Stimulated activated CD4-positive, alpha-beta T cell treated with anti-CD3 and anti-CD28 coated beads, Interleukin-4, amount 100 ng/mL, for 24 hours (primary cell): Measurements from ENCODE around the gene PCBD1.
"Not testable (repeated sequence)": the region's sequence is repeated elsewhere in the genome, so short reads cannot be mapped to it uniquely, and the experiment has no call there.

Experiments
- DNase-seq: peaks from one replicate; pipeline ENCODE4 v3.0.0-alpha.2; 2020

Gene PCBD1

DNA sequence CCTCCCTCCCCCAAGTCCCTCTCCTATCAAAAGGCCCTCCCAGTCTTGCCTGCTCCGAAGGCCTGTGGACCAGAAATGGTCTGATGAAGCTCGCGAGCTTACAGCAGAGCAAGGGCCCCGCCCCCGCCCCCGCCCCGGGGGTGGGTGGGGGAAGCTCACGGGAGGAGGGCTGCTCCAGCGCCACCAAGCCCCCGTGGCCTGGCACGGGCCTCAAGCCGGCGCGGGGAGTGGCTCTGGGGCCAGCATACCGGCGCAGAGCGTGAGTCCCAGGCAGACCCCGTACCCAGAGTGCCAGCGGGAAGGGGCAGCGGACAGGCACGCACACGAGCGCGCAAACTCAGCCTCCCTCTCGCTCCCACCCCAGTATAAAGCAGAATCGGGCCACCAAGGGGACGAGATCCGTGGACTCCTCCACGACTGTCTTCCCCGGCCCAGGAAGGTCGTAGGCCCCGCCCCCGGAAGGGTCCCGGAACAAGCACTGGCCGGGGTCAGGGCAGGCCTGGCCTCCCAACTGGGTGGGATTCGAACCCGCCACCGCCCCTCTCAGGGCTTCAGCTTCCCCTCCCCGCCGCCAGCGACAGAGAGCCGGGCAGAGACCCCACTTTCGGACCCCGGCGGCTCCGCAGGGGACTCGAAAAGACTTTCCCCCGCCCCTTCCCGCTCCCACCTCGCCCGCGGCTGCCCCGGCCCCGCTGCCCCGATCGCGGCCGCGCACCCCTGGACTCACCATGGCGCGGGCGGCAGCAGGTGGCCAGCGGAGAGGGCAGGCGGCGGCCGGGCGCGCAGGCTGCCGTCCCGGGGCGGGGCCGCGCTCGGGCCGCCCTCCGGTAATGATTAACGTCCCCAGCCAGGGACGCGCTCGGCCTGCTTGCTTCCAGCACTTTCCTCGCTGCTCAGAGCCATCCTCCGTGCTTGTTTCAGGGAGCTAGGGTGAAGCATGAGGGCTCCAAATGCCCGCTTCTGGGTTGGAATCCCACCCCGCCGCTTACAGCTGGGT, at the start of gene PCBD1:
Gene PCBD1, minus strand, starts transcription at position 762 of the 997 bp plus-strand sequence. Its CDS starts 32 bp downstream, at position 730.
- peak; percentile 60 for DNase-seq

DNA sequence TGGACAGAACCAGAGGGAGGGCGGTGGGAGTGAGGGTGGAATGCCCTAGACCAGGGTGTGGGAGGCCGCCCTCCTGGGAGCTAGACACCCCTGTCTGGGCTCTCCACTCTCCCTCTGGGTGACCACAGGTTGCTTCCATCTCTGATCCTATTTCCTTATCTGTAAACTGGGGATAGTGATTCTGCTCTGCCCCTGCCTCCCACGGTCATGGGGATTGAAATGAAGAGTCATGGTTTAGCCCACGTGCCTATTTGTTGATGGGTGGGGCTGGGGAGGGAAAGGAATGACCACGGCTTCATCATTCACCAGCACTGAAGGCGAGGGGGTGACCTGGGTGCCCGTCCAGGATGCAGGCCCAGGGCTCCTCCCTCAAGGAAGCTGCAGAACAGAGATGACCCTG, 49.3 kb upstream of the PCBD1 start:
- DNase-seq: no peak

DNA sequence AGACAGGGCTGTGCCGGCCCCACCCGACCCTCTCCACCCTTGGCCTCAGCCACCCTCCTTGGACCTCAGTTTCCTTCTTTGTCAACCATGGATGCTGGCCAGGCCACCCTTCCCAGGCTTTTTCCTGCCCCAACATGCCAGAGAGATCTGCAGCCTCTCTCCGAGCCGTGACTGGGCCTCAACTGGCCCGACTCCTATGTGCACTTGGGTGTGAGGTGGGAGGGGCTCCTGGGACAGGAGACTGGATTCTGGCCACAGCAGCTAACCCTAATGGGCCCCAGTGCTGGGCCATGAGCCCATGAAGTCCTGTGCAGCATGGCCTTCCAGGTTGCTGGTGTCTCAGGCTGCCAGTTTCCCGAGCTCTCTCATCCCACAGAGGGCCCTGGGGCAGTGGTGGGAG, 47.7 kb upstream of the PCBD1 start:
- DNase-seq: no peak

DNA sequence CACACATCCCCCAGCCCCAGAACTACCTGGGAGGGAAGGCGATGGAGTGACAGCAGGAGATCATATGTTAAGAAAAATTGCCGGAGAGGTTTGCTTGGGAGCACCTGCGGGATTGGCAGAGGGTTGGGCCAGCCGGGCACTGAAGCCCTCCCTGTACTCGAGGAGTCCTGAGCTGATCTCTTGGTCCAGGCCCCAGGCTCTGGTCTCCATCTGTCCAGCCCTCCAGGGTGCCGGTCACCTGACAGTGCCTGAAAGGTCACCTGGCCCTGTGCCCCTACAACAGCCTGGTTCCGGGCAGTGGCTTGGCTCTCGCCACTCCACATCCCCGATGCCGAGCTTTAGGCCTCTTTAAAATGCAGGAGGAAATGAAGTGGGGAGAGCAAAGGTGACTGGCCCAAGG, 47.3 kb upstream of the PCBD1 start:
- no peak for DNase-seq

DNA sequence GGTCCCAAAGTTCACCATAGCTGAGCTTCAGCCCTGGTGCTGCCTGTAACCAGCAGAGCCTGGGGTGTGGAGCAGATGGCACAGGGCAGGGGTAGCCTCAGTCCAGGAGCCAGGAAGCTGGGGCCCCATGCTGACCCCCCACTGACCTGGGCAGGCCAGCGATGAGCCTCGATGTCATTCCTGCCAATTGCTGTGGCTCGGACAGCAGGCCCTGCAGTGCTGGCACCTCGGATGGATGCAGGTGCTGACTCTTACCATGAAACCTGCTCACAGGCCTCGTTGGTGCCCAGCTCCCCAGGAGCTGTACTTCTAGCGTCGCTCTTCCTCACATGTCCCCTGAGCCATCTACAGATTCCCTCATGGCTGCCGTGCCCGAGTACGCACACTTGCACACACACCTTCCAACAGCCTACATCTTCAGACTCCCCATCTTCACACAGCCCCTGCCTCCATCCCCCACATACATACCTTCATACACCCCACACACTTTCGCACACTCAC, 46.8 kb upstream of the PCBD1 start:
- DNase-seq: no peak

DNA sequence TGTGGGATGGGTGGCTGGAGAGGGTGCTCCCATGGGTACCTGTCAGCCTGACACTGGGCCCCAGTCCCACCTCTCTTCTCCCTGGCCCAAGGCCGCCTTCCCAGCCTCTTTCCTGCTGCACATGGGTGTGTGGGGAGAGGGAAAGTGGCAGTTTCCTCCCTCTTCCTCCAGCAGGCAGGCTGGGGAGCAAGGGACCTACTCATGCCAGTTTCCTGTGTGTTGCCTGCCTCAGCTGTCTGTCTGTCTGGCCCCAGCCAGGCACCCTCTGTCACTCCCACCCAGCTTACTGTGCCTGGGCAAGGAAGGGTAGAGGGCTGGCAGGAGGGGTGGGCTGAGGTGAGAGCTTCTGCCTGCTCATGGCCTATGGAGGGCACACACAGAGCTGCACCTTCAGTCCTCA, 46.3 kb upstream of the PCBD1 start:
- DNase-seq: no peak

DNA sequence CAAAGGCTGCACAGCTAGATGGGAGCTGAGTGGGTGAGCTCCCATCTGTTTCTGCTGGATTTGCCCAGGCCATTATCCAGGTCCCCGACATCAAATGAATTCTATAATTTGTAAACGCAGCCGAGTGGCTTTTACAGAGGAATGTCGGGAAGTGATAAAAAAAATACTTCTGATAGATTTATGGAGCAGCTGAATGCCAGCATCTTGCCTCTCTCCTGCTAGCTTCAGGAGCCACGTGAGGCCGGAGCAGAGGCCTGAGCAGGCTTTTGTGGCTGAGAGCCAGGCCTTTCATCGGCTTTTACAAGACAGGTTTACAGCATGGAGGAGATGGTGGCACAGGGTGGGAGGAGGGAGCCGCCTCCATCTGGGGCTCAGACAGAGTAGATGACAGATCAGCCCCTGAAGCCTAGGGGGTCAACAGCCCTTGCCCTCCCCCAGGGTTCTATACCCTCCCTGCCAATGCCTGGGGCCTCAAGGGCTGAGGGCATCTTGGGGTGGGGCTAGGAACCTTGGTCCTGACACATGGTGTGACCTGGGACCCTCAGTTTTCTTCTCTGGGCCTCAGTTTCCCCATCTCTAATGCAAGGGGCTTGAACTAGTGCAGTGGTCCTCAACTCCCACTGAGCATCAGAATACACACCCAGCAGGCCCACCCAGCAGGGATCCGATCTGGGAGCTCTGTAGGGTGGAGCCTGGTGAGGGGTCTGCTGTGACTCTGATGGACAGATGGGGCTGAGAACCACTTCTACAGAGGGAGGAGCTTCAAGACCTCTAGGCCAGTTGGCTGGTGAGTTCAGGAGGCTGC, 44.2 kb upstream of the PCBD1 start:
- no peak for DNase-seq

DNA sequence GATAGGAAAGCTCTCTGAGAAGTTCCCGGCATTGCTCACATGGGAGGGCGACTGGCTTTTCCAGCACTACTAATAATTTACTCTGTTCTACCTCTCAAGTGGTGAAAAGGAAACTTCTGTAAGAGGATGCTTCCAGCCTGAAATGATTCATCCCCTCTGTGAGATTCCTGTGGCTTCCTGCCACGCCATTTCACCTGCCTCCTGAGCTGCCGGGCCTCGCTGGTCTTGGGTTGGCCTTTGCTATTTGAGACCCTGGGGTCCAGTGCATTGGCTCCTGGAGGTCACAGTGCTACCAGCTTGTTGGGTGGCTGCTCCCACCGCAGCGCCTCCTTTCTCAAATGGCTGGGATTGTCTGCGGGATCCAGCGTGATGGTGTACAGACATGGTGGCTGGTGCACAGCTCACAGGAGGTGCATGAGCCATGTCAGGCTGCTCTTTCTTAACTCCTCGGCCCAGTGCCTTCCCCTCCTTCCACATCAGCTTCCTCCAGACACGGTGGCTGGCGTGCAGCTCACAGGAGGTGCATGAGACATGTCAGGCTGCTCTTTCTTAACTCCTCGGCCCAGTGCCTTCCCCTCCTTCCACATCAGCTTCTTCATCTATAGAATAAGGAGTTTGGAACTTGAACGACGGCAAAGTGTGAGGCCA, 42.9 kb upstream of the PCBD1 start:
- no peak for DNase-seq

DNA sequence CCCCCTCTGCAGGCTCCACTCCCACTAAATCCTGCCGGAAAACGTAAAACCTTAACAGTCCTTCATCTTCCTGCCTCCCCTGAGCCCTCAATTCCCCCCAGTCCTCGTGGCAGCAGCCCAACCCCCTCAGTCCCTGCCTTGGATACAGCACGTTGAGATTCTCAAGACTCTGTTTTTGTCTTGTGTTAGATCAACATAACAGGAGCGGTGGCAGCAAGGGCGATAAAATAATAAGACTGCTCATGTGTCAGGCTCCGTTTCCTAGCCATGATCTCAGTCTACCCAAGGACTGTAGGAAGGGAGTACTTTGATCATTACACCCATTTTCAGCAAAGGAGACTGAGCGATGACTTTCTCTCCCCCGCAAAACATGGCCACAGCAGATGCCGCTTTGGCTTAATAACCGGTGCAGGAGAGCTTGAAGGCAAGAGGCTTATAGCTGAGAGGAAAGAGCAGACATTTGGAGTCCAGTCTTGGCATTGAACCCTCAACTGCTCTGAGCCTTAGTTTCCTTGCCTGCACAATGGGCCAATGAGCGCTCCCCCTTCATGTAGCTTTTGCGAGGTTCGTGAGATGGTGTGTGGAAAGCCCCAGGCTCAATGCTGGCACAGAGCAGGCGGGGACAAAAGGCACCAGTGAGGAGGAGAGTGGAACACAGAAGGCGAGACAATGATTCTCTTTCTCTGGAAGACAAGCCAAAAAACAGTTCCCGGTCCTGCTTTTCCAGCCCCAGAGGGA, 42.1 kb upstream of the PCBD1 start:
- no peak for DNase-seq

DNA sequence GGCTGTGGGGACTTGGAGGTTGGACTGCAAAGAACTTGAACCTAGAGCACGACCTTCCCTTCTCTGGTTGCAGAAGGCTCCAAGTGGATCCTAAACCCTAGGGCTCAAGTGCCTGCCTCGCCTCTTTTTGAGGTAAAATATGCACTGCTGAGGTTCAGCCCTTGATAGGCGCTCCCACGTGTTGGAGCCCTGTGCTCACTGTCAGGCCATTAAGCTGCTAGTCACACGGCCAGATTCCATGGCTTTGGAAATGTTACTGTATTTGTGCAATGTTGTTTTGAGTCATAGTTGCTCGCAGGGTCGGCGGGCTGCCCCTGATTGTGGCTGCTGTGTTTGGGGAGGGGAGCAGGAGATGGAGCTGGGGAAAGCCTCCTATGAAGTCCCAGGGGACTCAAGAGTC, 39.8 kb upstream of the PCBD1 start:
- DNase-seq: no peak

DNA sequence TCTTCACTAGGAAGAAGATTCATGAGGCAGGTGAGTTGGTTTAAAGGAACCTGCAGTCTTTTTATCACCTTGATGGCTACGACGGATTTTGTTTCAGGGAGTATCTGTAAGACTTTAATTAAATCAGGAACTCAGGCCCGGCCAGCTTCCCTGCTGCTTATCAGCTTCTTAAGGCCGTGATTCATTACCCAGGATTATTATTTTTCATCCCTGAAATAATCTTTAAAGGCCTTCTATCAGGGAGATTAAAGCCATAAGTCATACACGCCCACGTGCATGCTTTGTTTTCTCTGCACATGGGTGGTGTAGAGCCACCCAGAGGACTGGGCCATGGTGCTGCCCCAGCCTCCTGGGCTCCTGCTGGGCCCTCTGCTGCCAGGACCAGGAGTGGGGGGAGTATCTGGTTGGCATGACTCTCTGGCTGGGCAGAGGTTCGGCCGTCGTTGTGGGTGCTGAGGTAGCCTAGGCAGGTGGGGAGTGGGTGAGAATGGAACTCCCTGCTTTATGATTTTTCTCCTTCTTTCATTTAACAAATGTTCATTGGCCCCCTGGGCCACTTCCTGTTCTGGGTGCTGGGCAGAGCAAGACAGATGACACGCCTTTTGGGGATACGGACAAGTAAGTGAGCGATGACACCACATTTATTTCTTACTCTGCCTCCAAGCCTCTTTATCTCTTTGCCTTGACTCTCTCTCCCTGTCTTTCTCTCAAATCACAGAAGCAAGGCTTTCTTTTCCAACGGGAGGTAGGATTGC, 39.0 kb upstream of the PCBD1 start:
- no peak for DNase-seq

DNA sequence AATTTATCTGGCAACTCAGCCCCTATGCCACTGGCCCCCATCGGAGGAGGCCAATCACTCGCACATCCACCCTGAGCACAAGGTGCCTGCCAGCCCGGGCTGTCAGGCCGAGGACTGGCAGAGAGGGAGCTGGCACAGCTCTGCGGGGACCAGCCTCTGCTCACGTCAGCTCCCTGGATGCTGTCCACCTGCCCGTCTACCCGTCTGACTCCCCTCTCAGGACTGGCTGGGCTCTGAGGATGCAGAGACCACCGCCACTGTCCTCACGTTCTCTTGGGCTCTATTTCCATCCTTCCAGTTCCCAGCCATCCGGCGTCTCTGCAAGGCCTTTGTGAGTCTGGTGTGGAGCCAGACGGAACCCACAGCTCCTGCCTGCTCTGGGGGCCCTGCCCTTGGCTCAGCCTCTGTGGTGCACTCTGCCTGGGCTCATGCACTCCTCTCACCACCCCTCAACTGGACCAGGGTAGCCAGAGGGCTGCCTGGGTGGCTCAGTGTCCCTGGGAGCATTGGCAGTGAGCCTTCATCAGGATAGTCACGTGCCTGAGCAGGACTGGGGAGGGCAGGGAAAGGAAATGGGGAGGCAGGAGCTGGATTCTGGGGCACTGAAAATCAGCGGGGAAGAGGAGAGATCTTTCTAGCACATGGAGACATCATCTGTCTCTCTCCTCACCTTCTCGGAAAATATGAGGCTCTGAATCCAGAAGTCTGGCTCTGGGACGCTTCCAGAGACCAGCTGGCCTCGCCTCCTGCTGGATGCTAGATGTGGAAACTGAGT, 38.0 kb upstream of the PCBD1 start:
- no peak for DNase-seq

DNA sequence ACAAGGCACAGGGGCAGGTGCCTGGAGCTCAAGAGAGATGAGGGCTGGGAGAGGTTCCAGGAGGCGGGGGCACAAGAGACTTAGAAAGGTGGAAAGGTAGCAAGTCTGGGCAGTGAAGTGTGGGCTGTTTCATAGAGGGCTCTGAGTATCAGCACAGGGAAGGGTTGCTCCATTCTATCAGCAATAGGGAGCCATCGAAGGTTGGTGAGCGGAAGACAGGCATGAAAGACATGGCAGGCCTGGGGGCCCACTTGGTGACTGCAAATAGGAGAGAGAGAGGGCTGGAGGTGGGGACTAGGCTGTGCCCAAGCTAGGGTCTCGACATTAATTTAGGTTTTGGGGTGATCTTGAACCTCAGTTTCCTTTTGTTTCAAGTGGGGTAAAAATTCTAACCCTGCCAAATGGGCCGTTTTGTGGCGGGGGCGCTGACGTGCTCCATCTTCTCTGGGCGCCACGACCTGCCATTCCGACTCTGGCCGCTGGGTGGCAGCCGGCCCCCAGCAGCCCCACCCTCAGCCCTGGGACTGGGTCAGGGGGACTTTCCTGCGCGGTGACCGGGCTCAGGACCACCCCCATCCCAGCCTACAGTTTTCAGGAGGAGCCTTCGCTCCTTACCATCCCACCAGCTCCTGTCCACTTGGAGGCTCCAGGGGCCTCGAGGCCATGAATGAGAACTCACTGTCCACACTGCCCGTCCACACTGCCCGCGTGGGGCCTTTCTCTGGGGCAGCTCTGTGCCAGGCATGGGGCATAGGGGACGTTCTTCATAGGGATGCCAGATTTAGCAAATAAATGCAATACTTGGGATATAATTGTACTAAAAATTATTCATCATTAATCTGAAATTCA, 37.2 kb upstream of the PCBD1 start:
- DNase-seq: peak; percentile 59

DNA sequence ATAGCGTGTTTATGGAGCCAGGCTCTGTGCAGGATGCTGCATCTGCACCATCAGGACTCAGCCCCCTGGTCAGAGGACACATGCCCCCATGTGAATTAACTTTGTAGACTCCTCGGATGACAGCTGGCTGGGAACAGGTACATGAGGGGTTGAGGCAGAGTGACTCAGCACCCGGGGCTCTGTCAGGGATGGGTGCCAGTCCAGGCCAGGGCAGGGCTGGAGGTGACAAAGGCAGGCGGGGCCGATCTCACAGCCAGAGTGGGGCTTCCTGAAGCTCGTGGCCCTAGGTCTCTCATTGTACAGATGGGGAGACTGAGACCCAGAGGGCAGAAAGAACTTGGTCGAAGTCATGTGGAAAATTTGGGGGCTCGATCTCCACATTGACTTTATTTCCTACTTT, 35.3 kb upstream of the PCBD1 start:
- DNase-seq: no peak

DNA sequence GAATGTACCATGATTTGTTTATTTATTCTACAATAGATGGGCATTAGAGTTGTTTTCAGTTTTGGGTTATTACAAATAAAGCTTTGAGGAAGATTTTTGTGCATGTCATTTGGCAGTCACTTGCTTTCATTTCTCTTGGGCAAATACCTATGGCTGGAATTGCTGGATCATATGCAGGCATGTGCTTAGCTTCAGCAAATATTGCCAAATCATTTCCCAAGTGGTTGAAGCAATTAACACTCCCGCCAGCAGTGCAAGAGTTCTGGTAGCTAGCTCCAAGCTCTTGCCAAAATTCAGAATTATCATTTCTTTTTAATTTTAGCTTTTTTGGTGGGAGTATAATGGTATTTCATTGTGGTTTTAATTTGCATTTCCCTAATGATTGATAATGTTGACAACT, 32.9 kb upstream of the PCBD1 start:
- DNase-seq: no peak

DNA sequence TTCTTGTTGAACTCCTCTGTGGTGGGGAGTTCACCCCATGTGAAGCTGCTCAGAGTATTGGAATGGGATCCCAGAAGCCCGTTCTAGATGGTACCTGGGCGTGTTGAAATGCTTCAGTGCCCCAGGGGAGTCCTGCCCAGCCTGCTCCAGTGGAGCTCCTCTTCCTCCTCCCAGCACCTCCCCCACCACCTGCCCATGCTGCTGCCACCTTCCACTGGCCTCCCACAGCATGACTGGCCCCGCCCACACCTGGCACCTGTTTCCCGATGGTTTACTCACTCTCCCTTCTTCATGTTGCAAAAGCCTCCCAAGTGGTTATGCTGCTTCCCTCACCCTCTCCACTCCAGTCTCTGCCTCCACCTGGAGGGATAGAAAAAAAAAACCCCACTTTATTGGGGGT, 32.2 kb upstream of the PCBD1 start:
- DNase-seq: no peak

DNA sequence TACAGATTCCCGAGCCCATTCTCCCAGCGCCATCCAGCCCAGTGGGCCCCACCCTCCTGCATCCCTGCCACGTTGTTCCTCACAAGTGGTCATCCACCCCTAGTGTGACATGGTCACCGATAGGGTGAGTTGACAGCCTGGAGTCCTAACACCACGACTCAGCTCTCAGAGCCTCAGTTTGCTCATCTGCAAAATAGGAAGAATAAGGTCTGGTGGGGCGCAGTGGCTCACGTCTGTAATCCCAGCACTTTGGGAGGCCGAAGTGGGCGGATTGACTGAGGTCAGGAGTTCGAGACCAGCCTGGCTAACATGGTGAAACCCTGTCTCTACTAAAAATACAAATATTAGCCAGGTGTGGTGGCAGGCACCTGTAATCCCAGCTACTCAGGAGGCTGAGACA, 31.5 kb upstream of the PCBD1 start:
- not testable (repeated sequence) for DNase-seq

DNA sequence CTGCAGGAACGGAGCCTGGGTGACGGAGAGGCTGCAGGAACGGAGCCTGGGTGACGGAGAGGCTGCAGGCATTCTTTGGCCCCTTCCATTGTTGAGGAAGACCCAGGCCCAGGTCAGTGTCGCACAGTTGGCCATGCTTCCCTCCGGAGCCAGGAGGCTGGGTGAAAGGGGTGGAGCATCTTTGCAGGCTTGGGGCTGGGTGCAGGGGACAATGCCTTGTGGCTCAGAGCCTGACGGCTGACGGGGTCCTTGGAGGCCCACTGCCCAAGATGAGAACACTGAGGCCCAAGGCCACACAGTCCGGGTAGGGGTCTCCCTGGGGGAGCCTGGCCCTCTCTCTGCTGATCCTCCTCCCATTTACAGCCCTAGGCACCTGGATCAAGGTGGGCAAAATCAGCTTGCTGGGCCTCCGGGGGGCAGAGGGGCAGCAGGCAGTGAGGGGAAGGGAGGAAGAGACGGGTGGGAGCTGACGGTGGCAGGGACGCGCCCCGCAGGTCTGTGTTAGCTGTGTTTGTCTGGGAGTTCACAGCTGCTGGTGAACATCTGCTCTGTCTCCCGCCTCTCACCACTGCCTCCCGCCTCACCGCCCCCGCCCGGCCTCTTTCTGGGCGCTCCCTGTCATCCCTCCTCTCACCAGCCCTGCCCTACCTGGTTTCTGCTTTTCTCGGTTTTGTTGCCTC, 30.6 kb upstream of the PCBD1 start:
- no peak for DNase-seq

DNA sequence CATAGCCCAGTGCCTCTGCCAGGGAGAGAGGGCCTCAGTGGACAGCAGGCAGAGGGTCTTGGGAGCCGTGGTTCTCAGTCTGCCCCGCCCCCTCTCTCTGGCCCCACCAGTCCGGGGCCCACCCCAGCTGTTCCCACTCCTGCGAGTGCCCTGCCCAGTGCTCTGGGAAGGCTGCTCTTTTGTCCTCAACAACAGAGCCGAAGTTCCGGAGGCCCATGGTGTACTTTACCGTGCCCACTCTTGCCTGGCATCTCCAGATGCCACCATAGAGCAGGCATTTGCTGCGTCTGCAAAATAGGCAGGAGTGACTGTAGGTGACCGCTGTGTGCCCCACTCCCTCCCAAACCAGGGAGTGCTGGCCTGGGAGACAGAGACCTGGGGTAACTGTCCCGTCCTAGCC, 29.3 kb upstream of the PCBD1 start:
- no peak for DNase-seq
